Measurements from ENCODE around the gene TBX15. TPM values are rescaled to one million over a fixed set of nuclear protein-coding genes. Genes with fewer than 3 reads are reported as not detected.
A peak's percentile ranks its signal among the peaks of the same experiment; 100 is the strongest.

Gene TBX15
- under 1 TPM in 2 of 4 donors, not detected in 2; 0.21 to 0.62 TPM for total RNA-seq

GRCh38 chr1:118988186-118989005 lies at the start of gene TBX15:
TSS of gene TBX15 (minus strand) at chr1:118988343. CDS start at chr1:118987795, 548 bp downstream.
- no peaks in the 10 kb centered on the region for H3K36me3 ChIP-seq
- TF ChIP-seq CTCF (IDR thresholded peaks at IDR 0.05) (no peak), POLR2A (IDR thresholded peaks at IDR 0.05) (no peak)
- peaks cover 0 to 8% of the 10 kb centered on the region in 2 donors for H3K4me1 ChIP-seq
- DNase-seq = no peak
- intact Hi-C loops (cut with DNase I; ENCODE audit: low total_unique reads) = no loop called here
- H3K27me3 ChIP-seq = peaks cover 30 to 95% of the 10 kb centered on the region in 2 donors
- no peaks in the 10 kb centered on the region for H3K9me3 ChIP-seq
- H3K4me3 ChIP-seq = peak within 1 kb of the TSS; percentile 6 to 28
- no peak within 1 kb of the TSS for H3K27ac ChIP-seq

GRCh38 chr1:119034359-119034758 lies 46.2 kb upstream of the TBX15 start:
- TF ChIP-seq POLR2A (IDR thresholded peaks at IDR 0.05) (no peak), CTCF (IDR thresholded peaks at IDR 0.05) (no peak)
- no peaks in the 10 kb centered on the region for H3K9me3 ChIP-seq
- intact Hi-C loops (cut with DNase I; ENCODE audit: low total_unique reads) = no loop called here
- no peaks in the 10 kb centered on the region for H3K36me3 ChIP-seq
- DNase-seq = no peak
- no peaks in the 10 kb centered on the region for H3K27me3 ChIP-seq
- H3K27ac ChIP-seq = no peak overlapping the region
- no peaks in the 10 kb centered on the region for H3K4me1 ChIP-seq
- H3K4me3 ChIP-seq = no peak overlapping the region

DNA sequence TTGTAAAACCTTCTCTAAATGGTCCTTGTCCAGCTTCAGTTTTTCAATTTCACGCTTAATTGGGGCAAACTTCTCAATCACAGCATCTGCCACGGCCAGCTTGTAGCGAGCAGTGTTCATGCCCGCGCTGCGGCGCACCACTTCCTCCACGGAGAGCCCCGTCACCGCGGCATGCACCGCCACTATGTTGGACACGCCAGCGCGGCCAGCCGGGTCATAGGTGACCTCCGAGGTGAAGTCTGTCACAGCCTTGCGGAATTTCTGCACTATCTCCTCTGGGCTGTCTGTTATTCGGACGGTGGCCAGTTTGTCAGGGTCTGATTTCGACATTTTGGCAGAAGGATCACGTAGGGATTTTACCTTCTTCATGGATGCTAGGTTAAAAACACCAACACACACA lies 44.8 kb upstream of the TBX15 start:
- H3K9me3 ChIP-seq = no peaks in the 10 kb centered on the region
- no peak overlapping the region for H3K4me3 ChIP-seq
- intact Hi-C loops (cut with DNase I; ENCODE audit: low total_unique reads) = no loop called here
- no peak overlapping the region for H3K27ac ChIP-seq
- DNase-seq = no peak
- no peaks in the 10 kb centered on the region for H3K36me3 ChIP-seq
- TF ChIP-seq CTCF (IDR thresholded peaks at IDR 0.05) (no peak), POLR2A (IDR thresholded peaks at IDR 0.05) (no peak)
- no peaks in the 10 kb centered on the region for H3K27me3 ChIP-seq
- H3K4me1 ChIP-seq = no peaks in the 10 kb centered on the region

DNA sequence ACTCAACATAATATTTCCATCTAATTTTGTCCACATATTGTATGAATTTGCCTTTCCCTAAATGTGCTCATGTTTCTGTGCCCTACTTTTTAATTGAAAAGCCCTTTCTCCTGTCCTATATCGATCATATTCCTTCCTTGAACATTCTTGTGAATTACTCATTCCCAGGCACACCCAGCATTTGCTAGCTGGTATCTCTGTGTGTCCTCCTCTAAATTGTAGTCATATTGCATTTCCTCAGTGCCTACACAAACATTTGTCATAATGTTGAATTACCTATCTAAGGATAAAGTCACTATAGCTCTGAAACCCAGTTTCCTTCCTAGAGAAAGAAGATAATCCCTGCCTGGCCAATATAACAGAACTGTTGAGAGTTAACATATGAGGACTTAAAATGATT lies 39.6 kb upstream of the TBX15 start:
- intact Hi-C loops (cut with DNase I; ENCODE audit: low total_unique reads) = no loop called here
- DNase-seq = no peak
- Histone ChIP-seq H3K4me1 (no peaks in the 10 kb centered on the region), H3K36me3 (no peaks in the 10 kb centered on the region), H3K27ac (no peak overlapping the region), H3K27me3 (no peaks in the 10 kb centered on the region), H3K4me3 (no peak overlapping the region), H3K9me3 (no peaks in the 10 kb centered on the region)
- TF ChIP-seq CTCF (IDR thresholded peaks at IDR 0.05) (no peak), POLR2A (IDR thresholded peaks at IDR 0.05) (no peak)

GRCh38 chr1:119026956-119027355 lies 38.8 kb upstream of the TBX15 start:
- intact Hi-C loops (cut with DNase I; ENCODE audit: low total_unique reads) = no loop called here
- no peak overlapping the region for H3K27ac ChIP-seq
- no peaks in the 10 kb centered on the region for H3K4me1 ChIP-seq
- no peak overlapping the region for H3K4me3 ChIP-seq
- no peaks in the 10 kb centered on the region for H3K9me3 ChIP-seq
- TF ChIP-seq CTCF (IDR thresholded peaks at IDR 0.05) (no peak), POLR2A (IDR thresholded peaks at IDR 0.05) (no peak)
- DNase-seq = no peak
- no peaks in the 10 kb centered on the region for H3K36me3 ChIP-seq
- H3K27me3 ChIP-seq = no peaks in the 10 kb centered on the region
